Astrocyte (in vitro differentiated cells and primary cell): ENCODE results near the gene GPR153. TPM values are rescaled to one million over a fixed set of nuclear protein-coding genes. Genes with fewer than 3 reads are reported as not detected.
A peak's percentile ranks its signal among the peaks of the same experiment; 100 is the strongest.

Experiments
- DNase-seq: peaks from one replicate; pipeline ENCODE4 v3.0.0-alpha.2; 2010; ENCODE audit warnings: low read depth
- FAIRE-seq: peaks from 2 replicates; lab custom pipeline; 2011; peaks lifted over from hg19 to GRCh38; lab: Jason Lieb, UNC
- H2AFZ ChIP-seq: 2 replicates; pipeline ENCODE4 v1.6.0; 2012; ENCODE audit warnings: low read depth, low read length, inconsistent platforms
- H3K27ac ChIP-seq: 2 replicates; pipeline ENCODE4 v1.5.1; 2011; ENCODE audit warnings: low read depth, low read length, inconsistent platforms
- H3K27me3 ChIP-seq: 2 replicates; pipeline ENCODE4 v1.6.0; 2011; ENCODE audit warnings: low read length, inconsistent platforms; ENCODE audit not compliant: insufficient read depth
- H3K36me3 ChIP-seq: 2 replicates; pipeline ENCODE4 v1.5.1; 2011; ENCODE audit warnings: low read length, inconsistent platforms; ENCODE audit not compliant: insufficient read depth
- H3K4me1 ChIP-seq: 2 replicates; pipeline ENCODE4 v1.5.1; 2011; ENCODE audit warnings: low read length, inconsistent platforms; ENCODE audit not compliant: insufficient read depth
- H3K4me2 ChIP-seq: 2 replicates; pipeline ENCODE4 v1.6.0; 2012; ENCODE audit warnings: low read length, inconsistent platforms
- H3K4me3 ChIP-seq: 2 replicates; pipeline ENCODE4 v1.5.1; 2011; ENCODE audit warnings: low read depth, mild to moderate bottlenecking, low read length, inconsistent platforms; ENCODE audit not compliant: insufficient read depth
- H3K79me2 ChIP-seq: 2 replicates; pipeline ENCODE4 v1.6.0; 2012; ENCODE audit warnings: mild to moderate bottlenecking, low read length, inconsistent platforms; ENCODE audit not compliant: insufficient read depth
- H3K9ac ChIP-seq: 2 replicates; pipeline ENCODE4 v1.6.0; 2012; ENCODE audit warnings: mild to moderate bottlenecking, low read length, inconsistent platforms
- H3K9me3 ChIP-seq: 2 replicates; pipeline ENCODE4 v1.5.1; 2012; ENCODE audit warnings: low read depth, mild to moderate bottlenecking, low read length, inconsistent platforms; ENCODE audit not compliant: insufficient read depth
- H4K20me1 ChIP-seq: 2 replicates; pipeline ENCODE4 v1.6.0; 2012; ENCODE audit warnings: low read length, inconsistent platforms; ENCODE audit not compliant: insufficient read depth
- H3K27ac Mint-ChIP-seq: one replicate; pipeline ENCODE4 v1.8.0; 2021; ENCODE audit warnings: mild to moderate bottlenecking, mixed read lengths; ENCODE audit not compliant: unreplicated experiment
- H3K27me3 Mint-ChIP-seq: one replicate; pipeline ENCODE4 v1.8.0; 2021; ENCODE audit warnings: low read depth, mixed read lengths; ENCODE audit not compliant: unreplicated experiment
- H3K36me3 Mint-ChIP-seq: one replicate; pipeline ENCODE4 v1.8.0; 2021; ENCODE audit warnings: low read depth, mixed read lengths; ENCODE audit not compliant: unreplicated experiment
- H3K4me1 Mint-ChIP-seq: one replicate; pipeline ENCODE4 v1.8.0; 2021; ENCODE audit warnings: low read depth, mixed read lengths; ENCODE audit not compliant: unreplicated experiment
- H3K4me3 Mint-ChIP-seq: one replicate; pipeline ENCODE4 v1.8.0; 2021; ENCODE audit warnings: mild to moderate bottlenecking, moderate library complexity, mixed read lengths; ENCODE audit not compliant: unreplicated experiment
- H3K9me3 Mint-ChIP-seq: one replicate; pipeline ENCODE4 v1.8.0; 2021; ENCODE audit warnings: mild to moderate bottlenecking, mixed read lengths; ENCODE audit not compliant: unreplicated experiment
- CTCF ChIP-seq: IDR thresholded peaks from 2 replicates; pipeline ENCODE4 v1.5.1; 2011; ENCODE audit warnings: low read depth, mild to moderate bottlenecking, inconsistent platforms, low read length, moderate library complexity; ENCODE audit not compliant: insufficient read depth
- EZH2 ChIP-seq: IDR thresholded peaks from 2 replicates; pipeline ENCODE4 v1.6.1; 2012; ENCODE audit warnings: mild to moderate bottlenecking, low read length, inconsistent platforms; ENCODE audit not compliant: insufficient read depth
- total RNA-seq: library from RNA; stranded (reverse); gene quantifications from 2 replicates; pipeline ENCODE4 v1.2.1, GENCODE V29; 2021

GPR153 gene
- total RNA-seq, 1 donor from 2014 or later: 3.0 TPM

GRCh38 chr1:6243993-6244392 is 16.9 kb downstream of the GPR153 start, which contains the start of gene HES3:
Gene HES3 (plus strand): TSS chr1:6244179. CDS start chr1:6244366, 187 bp downstream.
- Mint-ChIP-seq H3K9me3 (no peaks in the 10 kb centered on the region), H3K4me1 (no peaks in the 10 kb centered on the region), H3K27me3 (peaks cover 55% of the 10 kb centered on the region), H3K36me3 (no peaks in the 10 kb centered on the region), H3K4me3 (no peak within 1 kb of the TSS), H3K27ac (no peak within 1 kb of the TSS)
- FAIRE-seq (no peak), DNase-seq (no peak)
- TF ChIP-seq CTCF: no peak
- TF ChIP-seq EZH2: peak; percentile 27
- no peak within 1 kb of the TSS for H3K27ac ChIP-seq
- peaks cover 18% of the 10 kb centered on the region for H4K20me1 ChIP-seq
- H3K4me2 ChIP-seq: no peak within 1 kb of the TSS
- H3K27me3 ChIP-seq: peaks cover 36% of the 10 kb centered on the region
- H2AFZ ChIP-seq: no peak within 1 kb of the TSS
- no peaks in the 10 kb centered on the region for H3K36me3 ChIP-seq
- no peak within 1 kb of the TSS for H3K9ac ChIP-seq
- no peak within 1 kb of the TSS for H3K4me3 ChIP-seq
- no peaks in the 10 kb centered on the region for H3K79me2 ChIP-seq
- no peaks in the 10 kb centered on the region for H3K9me3 ChIP-seq
- peaks cover 4% of the 10 kb centered on the region for H3K4me1 ChIP-seq

- H3K27ac Mint-ChIP-seq: no peak overlapping the region
- H3K4me3 Mint-ChIP-seq: no peak overlapping the region
- peaks cover 18% of the 10 kb centered on the region for H4K20me1 ChIP-seq
- peaks cover 55% of the 10 kb centered on the region for H3K27me3 Mint-ChIP-seq
- H3K27me3 ChIP-seq: peaks cover 36% of the 10 kb centered on the region
- H3K79me2 ChIP-seq: no peaks in the 10 kb centered on the region
- H3K9ac ChIP-seq: no peak overlapping the region
- no peaks in the 10 kb centered on the region for H3K36me3 Mint-ChIP-seq
- no peak overlapping the region for H3K4me3 ChIP-seq
- no peak overlapping the region for H2AFZ ChIP-seq
- H3K9me3 ChIP-seq: no peaks in the 10 kb centered on the region
- H3K4me2 ChIP-seq: no peak overlapping the region
- no peak for TF ChIP-seq CTCF
- TF ChIP-seq EZH2: peak; percentile 91
- H3K9me3 Mint-ChIP-seq: no peaks in the 10 kb centered on the region
- H3K4me1 Mint-ChIP-seq: no peaks in the 10 kb centered on the region
- H3K27ac ChIP-seq: no peak overlapping the region
- DNase-seq (no peak), FAIRE-seq (no peak)
- H3K36me3 ChIP-seq: no peaks in the 10 kb centered on the region
- H3K4me1 ChIP-seq: peaks cover 4% of the 10 kb centered on the region
Measured at GRCh38 chr1:6243053-6243834, 17.7 kb downstream of the GPR153 start.
